HL-60/S4 treated with retinoic acid at 250 ng/mL for 4 days and 3 days (cell line): ENCODE measurements around the gene BCAS1.
"Not testable (repeated sequence)": the region's sequence is repeated elsewhere in the genome, so short reads cannot be mapped to it uniquely, and the experiment has no call there.

ENCODE experiments used
- in situ Hi-C: fragments of 300-500 bp; cut with MboI; formaldehyde crosslinking; loops from 2 replicates; pipeline ENCODE4 v1.7.0; 2022; ENCODE audit warnings: low sequenced_read_pairs

Gene BCAS1

GRCh38 chr20:53993310-53993709 is 77.1 kb downstream of the BCAS1 start:
- in situ Hi-C loops = no loop called here

- in situ Hi-C loops = no loop called here
Measured at GRCh38 chr20:53990768-53991450, 79.5 kb downstream of the BCAS1 start.

- in situ Hi-C loops = no loop called here
Measured at GRCh38 chr20:53990003-53990402, 80.4 kb downstream of the BCAS1 start.

- in situ Hi-C loops = no loop called here
Measured at GRCh38 chr20:53989401-53989800, 81.0 kb downstream of the BCAS1 start.

- in situ Hi-C loops = no loop called here
Measured at GRCh38 chr20:53986037-53986650, 84.2 kb downstream of the BCAS1 start.

GRCh38 chr20:53985150-53985518 is 85.3 kb downstream of the BCAS1 start:
- in situ Hi-C loops = no loop called here

GRCh38 chr20:53984356-53985149 is 85.8 kb downstream of the BCAS1 start:
- in situ Hi-C loops = no loop called here

GRCh38 chr20:53983401-53983800 is 87.0 kb downstream of the BCAS1 start:
- in situ Hi-C loops = no loop called here

DNA sequence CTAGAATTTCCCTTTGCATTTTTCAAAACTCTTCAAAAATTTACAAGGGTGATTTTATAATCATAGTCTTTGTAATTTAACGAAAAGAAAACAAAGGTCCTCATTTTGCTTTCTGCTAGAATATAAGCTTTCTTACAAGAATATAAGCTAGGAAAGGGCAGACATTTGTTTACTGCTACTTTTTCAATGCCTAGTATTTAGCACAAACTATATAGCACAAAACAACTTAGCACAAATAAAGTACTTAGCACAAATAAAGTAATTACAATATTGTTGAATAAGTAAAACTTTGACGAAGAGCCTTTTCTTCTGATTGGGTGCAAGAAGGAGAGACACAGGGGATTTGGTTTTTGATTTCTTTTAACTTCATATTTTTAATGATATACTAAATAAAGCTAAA is 87.8 kb downstream of the BCAS1 start:
- in situ Hi-C loops = no loop called here

GRCh38 chr20:53981752-53982437 is 88.5 kb downstream of the BCAS1 start:
- in situ Hi-C loops = no loop called here

DNA sequence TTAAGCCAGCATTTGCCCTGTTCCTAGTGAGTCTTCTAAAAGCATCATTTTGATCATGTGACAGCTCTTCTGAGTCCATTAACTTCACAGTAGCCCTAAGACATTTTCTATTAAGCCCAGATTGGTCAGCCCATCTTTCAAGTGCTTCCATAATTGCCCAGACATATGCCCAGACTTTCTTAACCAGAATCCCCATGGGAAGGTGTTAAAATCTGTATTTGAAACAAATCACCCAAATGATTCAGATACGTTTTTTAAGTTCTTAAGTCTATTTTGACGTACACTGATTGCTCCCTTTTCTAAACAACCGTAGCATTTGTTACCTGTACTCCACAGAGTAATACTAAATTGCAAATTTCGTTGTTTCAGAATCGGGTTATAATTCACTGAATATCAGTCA is 89.3 kb downstream of the BCAS1 start:
- in situ Hi-C loops = no loop called here

GRCh38 chr20:53980031-53980465 is 90.3 kb downstream of the BCAS1 start:
- in situ Hi-C loops = no loop called here

GRCh38 chr20:53978497-53978896 is 91.9 kb downstream of the BCAS1 start:
- in situ Hi-C loops = no loop called here

- in situ Hi-C loops = no loop called here
Measured at GRCh38 chr20:53977391-53977790, 93.0 kb downstream of the BCAS1 start.

DNA sequence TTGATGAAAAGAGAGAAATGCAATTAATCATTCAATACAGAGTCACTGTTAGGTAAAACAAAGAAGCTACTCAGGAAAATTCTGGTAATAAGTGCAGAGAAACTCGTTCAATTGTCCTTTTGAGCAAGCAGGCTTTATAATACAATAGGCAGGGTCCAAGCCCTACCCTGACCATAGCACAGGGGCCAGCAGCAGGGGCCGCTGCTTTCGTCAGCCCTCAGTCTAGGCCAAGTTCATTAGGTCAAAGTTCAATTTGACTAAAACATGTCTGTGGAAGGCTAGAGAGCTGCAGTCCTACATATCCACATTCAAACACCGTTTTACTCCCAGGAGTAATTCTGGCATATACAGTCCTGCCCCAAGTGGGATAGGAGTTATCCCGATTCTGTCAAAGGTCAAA is 94.6 kb downstream of the BCAS1 start:
- in situ Hi-C loops = no loop called here

DNA sequence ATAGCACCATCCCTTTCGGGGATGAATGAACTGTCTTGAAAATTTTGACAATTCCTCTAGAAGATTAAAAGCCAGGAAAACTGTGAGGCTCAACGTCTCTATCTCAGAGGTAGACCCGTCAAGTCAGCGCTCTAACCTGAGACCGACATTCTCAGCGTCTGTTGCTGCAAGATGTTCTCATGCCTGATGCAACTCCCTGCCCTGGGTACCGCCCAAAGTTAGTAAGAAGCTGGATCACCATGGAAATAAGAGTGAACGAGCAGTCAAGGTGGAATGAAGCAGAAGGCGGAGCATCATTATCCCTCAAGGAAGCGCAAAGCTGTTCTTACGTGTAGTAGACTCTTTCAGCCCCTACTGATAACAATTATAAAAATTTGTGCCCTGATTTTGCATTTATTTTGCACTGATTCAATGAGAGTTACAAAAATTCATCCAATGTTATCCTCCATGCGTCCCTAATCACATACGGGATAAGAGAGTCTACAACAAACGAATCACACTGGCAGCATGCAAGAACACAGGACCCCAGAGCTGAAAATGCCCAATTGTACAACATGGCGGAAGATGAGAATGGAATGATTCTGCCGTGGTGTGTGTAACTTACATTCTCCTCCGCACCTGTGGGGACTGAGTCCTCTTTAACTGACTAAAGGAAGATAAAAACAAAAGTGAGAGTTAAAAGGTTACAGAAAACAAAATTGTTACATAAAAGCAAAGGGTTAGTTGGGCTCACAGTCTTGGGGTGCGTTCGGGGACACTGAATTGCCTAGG is 95.4 kb downstream of the BCAS1 start:
- in situ Hi-C loops = no loop called here

- in situ Hi-C loops = not testable (repeated sequence)
Measured at GRCh38 chr20:53973882-53974281, 96.5 kb downstream of the BCAS1 start.

GRCh38 chr20:53972179-53972578 is 98.2 kb downstream of the BCAS1 start:
- in situ Hi-C loops = no loop called here

DNA sequence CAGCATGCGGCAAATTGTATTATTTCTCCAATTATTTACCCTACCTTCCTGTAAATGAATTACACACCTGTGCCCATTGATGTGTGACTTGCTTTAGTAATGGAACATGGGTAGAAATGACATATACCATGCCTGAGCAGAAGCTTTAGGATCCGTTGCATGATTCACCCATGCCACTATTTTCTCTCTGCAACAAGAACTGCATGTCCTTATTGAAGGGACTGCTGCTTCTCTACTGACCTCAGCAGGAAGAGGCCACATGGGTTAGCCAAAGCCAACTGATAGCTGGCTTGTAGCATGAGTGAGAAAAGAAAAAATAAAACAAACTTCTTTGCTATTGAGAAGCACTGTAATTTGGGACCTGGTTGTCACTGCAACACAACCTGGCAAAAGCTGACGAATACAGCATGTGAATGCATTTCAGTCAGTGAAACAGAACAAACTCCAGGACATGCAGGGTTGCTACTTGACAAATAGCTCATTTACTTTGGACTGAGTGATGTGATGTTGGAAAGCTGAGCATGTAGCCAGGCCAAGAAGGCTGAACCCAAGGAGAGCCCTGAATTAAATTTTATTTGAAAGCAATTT is 99.2 kb downstream of the BCAS1 start:
- in situ Hi-C loops = no loop called here

GRCh38 chr20:53970232-53970631 is 100.2 kb downstream of the BCAS1 start:
- in situ Hi-C loops = no loop called here
